ENCODE measurements around the gene INTS12.

- TF ChIP-seq CTCF (IDR thresholded peaks at IDR 0.05) = no peak
- TF ChIP-seq POLR2A (IDR thresholded peaks at IDR 0.05) = no peak
Observed at GRCh38 chr4:105719204-105719603, 10.7 kb upstream of the INTS12 start.

Data from uterus (tissue), 2 donors.